ENCODE data around the gene WDR5.
"Not testable (repeated sequence)": the region's sequence is repeated elsewhere in the genome, so short reads cannot be mapped to it uniquely, and the experiment has no call there.

DNA sequence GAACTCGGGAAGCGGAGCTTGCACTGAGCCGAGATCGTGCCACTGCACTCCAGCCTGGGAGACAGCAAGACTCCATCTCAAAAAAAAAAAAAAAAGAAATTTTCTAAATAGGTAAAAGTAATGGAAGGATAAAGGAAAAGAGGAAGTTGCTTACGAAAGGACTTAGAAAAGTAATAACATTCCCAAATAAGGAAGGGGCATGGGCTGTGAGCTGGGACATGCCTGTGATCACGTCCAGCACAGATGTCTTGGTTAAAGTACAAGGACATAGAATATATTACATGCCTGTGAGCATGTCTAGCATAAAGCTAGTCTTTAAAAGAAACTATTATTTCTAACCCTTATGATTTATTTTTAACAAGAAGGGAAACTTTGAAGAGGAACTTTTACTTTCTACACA is 34.7 kb upstream of the WDR5 start:
- TF ChIP-seq, protein P1, sequence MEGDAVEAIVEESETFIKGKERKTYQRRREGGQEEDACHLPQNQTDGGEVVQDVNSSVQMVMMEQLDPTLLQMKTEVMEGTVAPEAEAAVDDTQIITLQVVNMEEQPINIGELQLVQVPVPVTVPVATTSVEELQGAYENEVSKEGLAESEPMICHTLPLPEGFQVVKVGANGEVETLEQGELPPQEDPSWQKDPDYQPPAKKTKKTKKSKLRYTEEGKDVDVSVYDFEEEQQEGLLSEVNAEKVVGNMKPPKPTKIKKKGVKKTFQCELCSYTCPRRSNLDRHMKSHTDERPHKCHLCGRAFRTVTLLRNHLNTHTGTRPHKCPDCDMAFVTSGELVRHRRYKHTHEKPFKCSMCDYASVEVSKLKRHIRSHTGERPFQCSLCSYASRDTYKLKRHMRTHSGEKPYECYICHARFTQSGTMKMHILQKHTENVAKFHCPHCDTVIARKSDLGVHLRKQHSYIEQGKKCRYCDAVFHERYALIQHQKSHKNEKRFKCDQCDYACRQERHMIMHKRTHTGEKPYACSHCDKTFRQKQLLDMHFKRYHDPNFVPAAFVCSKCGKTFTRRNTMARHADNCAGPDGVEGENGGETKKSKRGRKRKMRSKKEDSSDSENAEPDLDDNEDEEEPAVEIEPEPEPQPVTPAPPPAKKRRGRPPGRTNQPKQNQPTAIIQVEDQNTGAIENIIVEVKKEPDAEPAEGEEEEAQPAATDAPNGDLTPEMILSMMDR (IDR thresholded peaks at IDR 0.05 in 8 of 11, conservative IDR thresholded peaks at IDR 0.05 in 3 of 11), result not testable (repeated sequence)
- not testable (repeated sequence) for TF ChIP-seq POLR2AphosphoS5, POLR2A (IDR thresholded peaks at IDR 0.05)

Measured in spleen (tissue), 7 donors.